GM18505 (cell line): ENCODE data around the gene HEXIM2.
"Not testable (repeated sequence)": the region's sequence is repeated elsewhere in the genome, so short reads cannot be mapped to it uniquely, and the experiment has no call there.

ENCODE experiments used
- ATAC-seq: cut with Tn5 transposase; IDR thresholded peaks from one replicate; pipeline ENCODE4 v1.9.1; 2021; ENCODE audit not compliant: unreplicated experiment
- POLR2A ChIP-seq: IDR thresholded peaks from 4 replicates; pipeline ENCODE4 v1.6.1; 2011; ENCODE audit warnings: borderline replicate concordance; ENCODE audit not compliant: insufficient read depth, insufficient read length; ENCODE audit errors: extremely low read depth

The HEXIM2 gene

GRCh38 chr17:45172232-45172540, 10.5 kb downstream of the HEXIM2 start:
- TF ChIP-seq POLR2A = no peak
- ATAC-seq = no peak

GRCh38 chr17:45172541-45173286, 11.0 kb downstream of the HEXIM2 start:
- ATAC-seq = peak; percentile 50
- no peak for TF ChIP-seq POLR2A

GRCh38 chr17:45175759-45176115, 14.1 kb downstream of the HEXIM2 start:
- no peak for TF ChIP-seq POLR2A
- ATAC-seq = no peak

- TF ChIP-seq POLR2A = no peak
- ATAC-seq = no peak
Measured at GRCh38 chr17:45177563-45177962, 15.9 kb downstream of the HEXIM2 start.

GRCh38 chr17:45184144-45184543, 22.5 kb downstream of the HEXIM2 start:
- no peak for TF ChIP-seq POLR2A
- no peak for ATAC-seq

GRCh38 chr17:45186801-45187354, 25.2 kb downstream of the HEXIM2 start:
- ATAC-seq = no peak
- TF ChIP-seq POLR2A = no peak

- ATAC-seq = no peak
- TF ChIP-seq POLR2A = no peak
Measured at GRCh38 chr17:45189009-45189408, 27.3 kb downstream of the HEXIM2 start.

GRCh38 chr17:45190503-45191255, 29.0 kb downstream of the HEXIM2 start:
- no peak for TF ChIP-seq POLR2A
- ATAC-seq = no peak

- TF ChIP-seq POLR2A = no peak
- no peak for ATAC-seq
Measured at GRCh38 chr17:45195424-45195823, 33.7 kb downstream of the HEXIM2 start.

GRCh38 chr17:45197108-45197507, 35.4 kb downstream of the HEXIM2 start:
- no peak for ATAC-seq
- no peak for TF ChIP-seq POLR2A

- ATAC-seq = peak; percentile 75
- no peak for TF ChIP-seq POLR2A
Measured at GRCh38 chr17:45197555-45198334, 36.1 kb downstream of the HEXIM2 start.

GRCh38 chr17:45200701-45201100, 39.0 kb downstream of the HEXIM2 start:
- no peak for ATAC-seq
- no peak for TF ChIP-seq POLR2A

GRCh38 chr17:45201457-45201856, 39.8 kb downstream of the HEXIM2 start:
- ATAC-seq = no peak
- TF ChIP-seq POLR2A = no peak

- not testable (repeated sequence) for ATAC-seq
Measured at GRCh38 chr17:45201880-45202279, 40.2 kb downstream of the HEXIM2 start.
